ENCODE results near the gene PARP8. TPM values are rescaled to one million over a fixed set of nuclear protein-coding genes. Genes with fewer than 3 reads are reported as not detected.
"Not testable (repeated sequence)": the region's sequence is repeated elsewhere in the genome, so short reads cannot be mapped to it uniquely, and the experiment has no call there.

The PARP8 gene
- total and polyA plus RNA-seq, 7 experiments from 2014 or later, result 45.7 to 188 (median 121) TPM

DNA sequence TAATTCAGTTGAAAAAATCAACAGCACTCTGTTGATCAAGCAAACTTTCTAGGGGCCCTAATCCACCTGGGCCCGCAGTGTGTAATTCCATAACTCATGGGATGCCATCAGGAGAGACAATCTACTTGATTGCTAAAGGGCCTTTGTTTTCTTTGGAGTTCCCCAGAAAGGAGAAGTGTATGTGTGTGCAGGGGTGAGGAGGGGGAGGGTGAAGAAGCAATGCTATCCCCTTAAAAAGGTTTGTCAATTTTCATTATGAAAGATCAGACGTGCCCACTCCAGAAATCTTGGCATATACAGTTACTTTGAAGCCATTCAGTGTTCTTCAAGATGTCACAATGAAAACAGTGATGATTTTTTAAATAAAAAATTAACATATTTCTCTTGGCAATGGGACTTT lies 6.2 kb downstream of the PARP8 start:
- H3K9me3 Mint-ChIP-seq, result peaks cover 0 to 6% (median 0%) of the 10 kb centered on the region in 11 donors
- Histone ChIP-seq H3K9me3 (ENCODE audit: control insufficient read depth in 2 of 3, low read length in 3 of 3) (no peaks in the 10 kb centered on the region), H3K4me3 (ENCODE audit: low read length) (no peak overlapping the region), H3K27me3 (ENCODE audit: control insufficient read depth in 2 of 2, insufficient read depth in 2 of 2, low read length in 2 of 2) (no peaks in the 10 kb centered on the region), H3K36me3 (ENCODE audit: control insufficient read depth in 2 of 3, insufficient read depth in 3 of 3, low read length in 3 of 3) (peaks cover 0 to 2% (median 0%) of the 10 kb centered on the region in 3 experiments), H3K4me1 (ENCODE audit: control insufficient read depth in 2 of 2, insufficient read depth in 2 of 2, low read length in 2 of 2) (peaks cover 29 to 38% of the 10 kb centered on the region in 2 donors), H3K27ac (ENCODE audit: low read depth, low read length) (no peak overlapping the region)
- H3K27me3 Mint-ChIP-seq, result no peaks in the 10 kb centered on the region
- peak overlapping the region in 9 of 10 donors; percentile 8 to 69 (median 52) for H3K4me3 Mint-ChIP-seq
- DNase-seq, result no peak
- H3K36me3 Mint-ChIP-seq, result peaks cover 9 to 49% (median 33%) of the 10 kb centered on the region in 5 donors
- peak overlapping the region in 6 of 9 donors; percentile 18 to 74 (median 58) for H3K27ac Mint-ChIP-seq
- ChIA-PET POLR2A (no interaction called here), CTCF (no interaction called here)
- H3K4me1 Mint-ChIP-seq, result peaks cover 48 to 91% (median 84%) of the 10 kb centered on the region in 7 donors
- no peak for ATAC-seq
- intact Hi-C loops (cut with micrococcal nuclease), result loop anchor here in 1 of 2 donors (1.0 kb wide), 1 partner anchor 8 kb away; no protein-coding TSS in a partner anchor

DNA sequence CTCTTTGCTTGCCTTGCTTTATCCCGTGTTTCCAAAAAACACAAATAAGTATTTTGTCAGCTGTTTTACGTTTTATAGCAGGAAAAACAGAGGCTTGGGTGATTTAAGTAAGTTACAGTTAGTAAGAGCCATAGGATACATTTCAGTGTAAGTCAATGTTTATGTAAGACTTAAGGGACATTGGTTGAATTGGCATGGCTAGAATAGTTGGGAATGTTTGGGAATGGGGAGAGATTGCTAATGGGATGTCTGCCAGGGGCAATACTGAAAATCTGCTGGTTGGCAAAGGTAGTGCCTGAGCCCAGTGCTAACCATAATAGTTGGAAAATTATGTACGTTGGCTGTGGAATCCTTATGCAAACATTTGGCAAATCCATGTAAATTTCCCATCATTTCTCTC lies 7.0 kb downstream of the PARP8 start:
- Mint-ChIP-seq H3K4me3 (peak overlapping the region in 5 of 10 donors; percentile 19 to 63 (median 52)), H3K36me3 (peaks cover 9 to 45% (median 35%) of the 10 kb centered on the region in 5 donors), H3K27ac (peak overlapping the region in 3 of 9 donors; percentile 17 to 46 (median 18)), H3K4me1 (peaks cover 53 to 94% (median 87%) of the 10 kb centered on the region in 7 donors)
- POLR2A ChIA-PET, result interaction anchor here (0.6 kb wide), 1 partner anchor 60 kb away, joined by 4 read pairs; no protein-coding TSS in a partner anchor
- peaks cover 30 to 39% of the 10 kb centered on the region in 2 donors for H3K4me1 ChIP-seq (ENCODE audit: control insufficient read depth in 2 of 2, insufficient read depth in 2 of 2, low read length in 2 of 2)
- H3K4me3 ChIP-seq (ENCODE audit: low read length); H3K27me3 ChIP-seq (ENCODE audit: control insufficient read depth in 2 of 2, insufficient read depth in 2 of 2, low read length in 2 of 2); ATAC-seq; DNase-seq; H3K27ac ChIP-seq (ENCODE audit: low read depth, low read length); H3K27me3 Mint-ChIP-seq; H3K9me3 Mint-ChIP-seq; H3K9me3 ChIP-seq (ENCODE audit: control insufficient read depth in 2 of 3, low read length in 3 of 3); intact Hi-C loops (cut with micrococcal nuclease); CTCF ChIA-PET; H3K36me3 ChIP-seq (ENCODE audit: control insufficient read depth in 2 of 3, insufficient read depth in 3 of 3, low read length in 3 of 3): not testable (repeated sequence)

- H3K36me3 Mint-ChIP-seq, result peaks cover 9 to 48% (median 42%) of the 10 kb centered on the region in 5 donors
- POLR2A ChIA-PET, result no interaction called here
- H3K9me3 Mint-ChIP-seq, result peaks cover 0 to 2% (median 0%) of the 10 kb centered on the region in 11 donors
- peaks cover 57 to 95% (median 89%) of the 10 kb centered on the region in 7 donors for H3K4me1 Mint-ChIP-seq
- peaks cover 30 to 57% of the 10 kb centered on the region in 2 donors for H3K4me1 ChIP-seq (ENCODE audit: control insufficient read depth in 2 of 2, insufficient read depth in 2 of 2, low read length in 2 of 2)
- CTCF ChIA-PET, result no interaction called here
- H3K4me3 Mint-ChIP-seq, result peak overlapping the region in 1 of 10 donors; percentile 52
- no peak overlapping the region for H3K4me3 ChIP-seq (ENCODE audit: low read length)
- no peak overlapping the region for H3K27ac ChIP-seq (ENCODE audit: low read depth, low read length)
- H3K27me3 ChIP-seq (ENCODE audit: control insufficient read depth in 2 of 2, insufficient read depth in 2 of 2, low read length in 2 of 2), result no peaks in the 10 kb centered on the region
- no peaks in the 10 kb centered on the region for H3K27me3 Mint-ChIP-seq
- ATAC-seq (no peak), DNase-seq (no peak)
- H3K27ac Mint-ChIP-seq, result peak overlapping the region in 1 of 9 donors; percentile 50
- no peaks in the 10 kb centered on the region for H3K36me3 ChIP-seq (ENCODE audit: control insufficient read depth in 2 of 3, insufficient read depth in 3 of 3, low read length in 3 of 3)
- no peaks in the 10 kb centered on the region for H3K9me3 ChIP-seq (ENCODE audit: control insufficient read depth in 2 of 3, low read length in 3 of 3)
- intact Hi-C loops (cut with micrococcal nuclease), result no loop called here
Measured at GRCh38 chr5:50675385-50675784, 8.9 kb downstream of the PARP8 start.

- H3K27me3 Mint-ChIP-seq; DNase-seq; CTCF ChIA-PET; H3K9me3 Mint-ChIP-seq; H3K36me3 ChIP-seq (ENCODE audit: control insufficient read depth in 2 of 3, insufficient read depth in 3 of 3, low read length in 3 of 3); H3K9me3 ChIP-seq (ENCODE audit: control insufficient read depth in 2 of 3, low read length in 3 of 3); H3K27me3 ChIP-seq (ENCODE audit: control insufficient read depth in 2 of 2, insufficient read depth in 2 of 2, low read length in 2 of 2); POLR2A ChIA-PET; ATAC-seq; H3K27ac ChIP-seq (ENCODE audit: low read depth, low read length); H3K4me3 ChIP-seq (ENCODE audit: low read length): not testable (repeated sequence)
- peaks cover 20 to 47% of the 10 kb centered on the region in 2 donors for H3K4me1 ChIP-seq (ENCODE audit: control insufficient read depth in 2 of 2, insufficient read depth in 2 of 2, low read length in 2 of 2)
- Mint-ChIP-seq H3K27ac (peak overlapping the region in 6 of 9 donors; percentile 6 to 80 (median 53)), H3K4me3 (peak overlapping the region in 7 of 10 donors; percentile 2 to 56 (median 31)), H3K36me3 (peaks cover 2 to 30% (median 26%) of the 10 kb centered on the region in 5 donors), H3K4me1 (peaks cover 34 to 94% (median 82%) of the 10 kb centered on the region in 7 donors)
- intact Hi-C loops (cut with micrococcal nuclease), result loop anchor here in 1 of 2 donors (2.0 kb wide), 1 partner anchor 13 kb away; no protein-coding TSS in a partner anchor
Measured at GRCh38 chr5:50679554-50679953, 13.1 kb downstream of the PARP8 start.

DNA sequence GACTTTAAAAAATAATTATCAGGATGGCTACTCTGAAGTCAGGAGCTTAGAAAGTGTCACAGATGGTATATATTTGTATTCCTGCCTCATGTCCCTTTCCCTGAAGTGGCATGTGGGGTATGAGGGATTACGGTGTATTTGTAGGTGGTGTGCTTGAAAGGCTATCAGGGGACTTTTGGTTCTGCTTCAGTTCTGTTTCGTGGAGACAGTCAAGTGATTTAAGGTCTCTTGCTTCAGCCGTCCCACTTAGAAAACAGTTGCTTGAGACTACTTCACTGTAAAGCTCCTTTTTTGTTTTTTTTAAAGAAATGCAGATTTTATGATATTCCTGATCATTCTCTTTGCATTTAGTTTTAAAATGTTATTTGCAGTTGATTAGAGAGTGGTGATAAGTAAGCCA lies 18.3 kb downstream of the PARP8 start:
- Mint-ChIP-seq H3K4me1 (peaks cover 29 to 70% (median 53%) of the 10 kb centered on the region in 7 donors), H3K4me3 (no peak overlapping the region)
- no peak overlapping the region for H3K27ac ChIP-seq (ENCODE audit: low read depth, low read length)

GRCh38 chr5:50687548-50687947 lies 21.1 kb downstream of the PARP8 start:
- Histone ChIP-seq H3K27ac (ENCODE audit: low read depth, low read length) (no peak overlapping the region), H3K9me3 (ENCODE audit: control insufficient read depth in 2 of 3, low read length in 3 of 3) (peaks cover 0 to 5% (median 0%) of the 10 kb centered on the region in 3 experiments), H3K36me3 (ENCODE audit: control insufficient read depth in 2 of 3, insufficient read depth in 3 of 3, low read length in 3 of 3) (peaks cover 0 to 13% (median 3%) of the 10 kb centered on the region in 3 experiments), H3K27me3 (ENCODE audit: control insufficient read depth in 2 of 2, insufficient read depth in 2 of 2, low read length in 2 of 2) (no peaks in the 10 kb centered on the region), H3K4me1 (ENCODE audit: control insufficient read depth in 2 of 2, insufficient read depth in 2 of 2, low read length in 2 of 2) (peaks cover 22 to 48% of the 10 kb centered on the region in 2 donors), H3K4me3 (ENCODE audit: low read length) (no peak overlapping the region)
- H3K27me3 Mint-ChIP-seq, result no peaks in the 10 kb centered on the region
- ATAC-seq, result no peak
- intact Hi-C loops (cut with micrococcal nuclease), result no loop called here
- peaks cover 13 to 46% (median 28%) of the 10 kb centered on the region in 7 donors for H3K4me1 Mint-ChIP-seq
- peak overlapping the region in 6 of 10 donors; percentile 2 to 61 (median 30) for H3K4me3 Mint-ChIP-seq
- no peak for DNase-seq
- H3K9me3 Mint-ChIP-seq, result peaks cover 0 to 26% (median 8%) of the 10 kb centered on the region in 11 donors
- ChIA-PET POLR2A (no interaction called here), CTCF (no interaction called here)
- peaks cover 13 to 53% (median 42%) of the 10 kb centered on the region in 5 donors for H3K36me3 Mint-ChIP-seq
- peak overlapping the region in 8 of 9 donors; percentile 16 to 78 (median 48) for H3K27ac Mint-ChIP-seq

More for the DNA sequence above, 18.3 kb downstream of the PARP8 start:
- H3K27me3 Mint-ChIP-seq, result no peaks in the 10 kb centered on the region
- ChIA-PET CTCF (no interaction called here), POLR2A (no interaction called here)
- peak overlapping the region in 3 of 9 donors; percentile 36 to 63 (median 62) for H3K27ac Mint-ChIP-seq
- Histone ChIP-seq H3K36me3 (ENCODE audit: control insufficient read depth in 2 of 3, insufficient read depth in 3 of 3, low read length in 3 of 3) (peaks cover 0 to 10% (median 0%) of the 10 kb centered on the region in 3 experiments), H3K27me3 (ENCODE audit: control insufficient read depth in 2 of 2, insufficient read depth in 2 of 2, low read length in 2 of 2) (no peaks in the 10 kb centered on the region), H3K4me3 (ENCODE audit: low read length) (no peak overlapping the region), H3K9me3 (ENCODE audit: control insufficient read depth in 2 of 3, low read length in 3 of 3) (peaks cover 0 to 5% (median 0%) of the 10 kb centered on the region in 3 experiments), H3K4me1 (ENCODE audit: control insufficient read depth in 2 of 2, insufficient read depth in 2 of 2, low read length in 2 of 2) (peaks cover 22 to 50% of the 10 kb centered on the region in 2 donors)
- intact Hi-C loops (cut with micrococcal nuclease), result no loop called here
- peaks cover 0 to 26% (median 7%) of the 10 kb centered on the region in 11 donors for H3K9me3 Mint-ChIP-seq
- DNase-seq (no peak), ATAC-seq (no peak)
- peaks cover 10 to 53% (median 42%) of the 10 kb centered on the region in 5 donors for H3K36me3 Mint-ChIP-seq

Measured in naive thymus-derived CD4-positive, alpha-beta T cell (primary cell).